ENCODE measurements around the gene MAGEB3. TPM values are rescaled to one million over a fixed set of nuclear protein-coding genes. Genes with fewer than 3 reads are reported as not detected.

MAGEB3 gene
- total RNA-seq, 1 experiment from 2014 or later = not detected

GRCh38 chrX:30246769-30247489, 16.5 kb downstream of the MAGEB3 start, which contains the start of gene MAGEB1:
Gene MAGEB1 (plus strand): TSS chrX:30247146. CDS start chrX:30250494, 3,348 bp downstream.
- Mint-ChIP-seq H3K27ac (no peak within 1 kb of the TSS), H3K4me1 (peaks cover 12 to 23% of the 10 kb centered on the region in 2 experiments), H3K9me3 (peaks cover 13 to 83% of the 10 kb centered on the region in 2 experiments; a peak in 4 of 5 replicates), H3K36me3 (ENCODE audit: insufficient read depth in 1 of 3, low read depth in 3 of 3) (peaks cover 0 to 17% (median 4%) of the 10 kb centered on the region in 3 experiments; a peak in 4 of 7 replicates), H3K27me3 (ENCODE audit: low read depth) (peaks cover 3% of the 10 kb centered on the region), H3K4me3 (no peak within 1 kb of the TSS; a peak in 1 of 5 replicates)
- Histone ChIP-seq H2BK20ac (ENCODE audit: low read depth, low read length, poor library complexity, severe bottlenecking) (no peak within 1 kb of the TSS), H3T11ph (ENCODE audit: low read length) (no peak within 1 kb of the TSS), H4K8ac (replicated peaks; ENCODE audit: insufficient read length, low read depth, low read length) (no peak within 1 kb of the TSS), H3K27me3 (ENCODE audit: insufficient read depth, low read length) (no peaks in the 10 kb centered on the region), H3K4me2 (ENCODE audit: insufficient read depth, insufficient read length, low read length) (no peak within 1 kb of the TSS), H3K4me1 (ENCODE audit: insufficient read depth, low read length) (no peaks in the 10 kb centered on the region), H3K23ac (ENCODE audit: insufficient read length, low read depth, low read length) (no peak within 1 kb of the TSS), H2BK12ac (ENCODE audit: insufficient read length, low read depth, low read length) (no peak within 1 kb of the TSS), H3K27ac (ENCODE audit: insufficient read length, low read depth, low read length) (no peak within 1 kb of the TSS), H4K20me1 (ENCODE audit: control insufficient read depth, insufficient read depth, insufficient read length) (no peaks in the 10 kb centered on the region), H3K79me1 (ENCODE audit: insufficient read depth, low read depth, low read length, poor library complexity, severe bottlenecking) (no peaks in the 10 kb centered on the region), H2AK5ac (ENCODE audit: insufficient read length, low read length) (no peak within 1 kb of the TSS), H2BK120ac (ENCODE audit: low read depth, low read length, poor library complexity, severe bottlenecking) (no peak within 1 kb of the TSS), H4K5ac (ENCODE audit: insufficient read length, low read depth, low read length) (no peak within 1 kb of the TSS), H3K9ac (ENCODE audit: extremely low read depth, insufficient read length, low read length) (no peak within 1 kb of the TSS), H2BK5ac (ENCODE audit: insufficient read length, low read length) (no peak within 1 kb of the TSS), H3K18ac (ENCODE audit: insufficient read length, low read depth, low read length) (no peak within 1 kb of the TSS), H3K4ac (ENCODE audit: low read depth, low read length) (no peak within 1 kb of the TSS), H4K91ac (ENCODE audit: insufficient read length, low read depth, low read length) (no peak within 1 kb of the TSS), H3K56ac (ENCODE audit: insufficient read length, low read depth, low read length) (no peak within 1 kb of the TSS), H2AFZ (ENCODE audit: low read length) (no peak within 1 kb of the TSS), H3K9me3 (ENCODE audit: control insufficient read depth, low read depth, low read length) (no peaks in the 10 kb centered on the region), H3K79me2 (ENCODE audit: insufficient read depth, low read length) (no peaks in the 10 kb centered on the region), H3K14ac (ENCODE audit: insufficient read depth, low read length) (no peak within 1 kb of the TSS), H2BK15ac (ENCODE audit: low read depth, low read length) (no peak within 1 kb of the TSS), H3K23me2 (ENCODE audit: insufficient read length, low read depth, low read length, poor library complexity, severe bottlenecking) (no peaks in the 10 kb centered on the region)
- WGBS (ENCODE audit: extremely low coverage, insufficient read length, low lambda C conversion rate) = no CpG with 5 or more reads among the region's 38 CpGs
- DNase-seq = peak; percentile 78
- peak; percentile 72 for TF ChIP-seq CTCF (conservative IDR thresholded peaks at IDR 0.05)
